Naive thymus-derived CD4-positive, alpha-beta T cell (primary cell): ENCODE data around the gene SETD2. TPM values are rescaled to one million over a fixed set of nuclear protein-coding genes. Genes with fewer than 3 reads are reported as not detected.
A peak's percentile ranks its signal among the peaks of the same experiment; 100 is the strongest.

Source experiments
- ATAC-seq: fragments of 150-1000 bp; cut with Tn5 transposase; 2 replicates; pipeline ENCODE4 v1.10.0; 2021; ENCODE audit warnings: mild to moderate bottlenecking, moderate library complexity
- CTCF ChIA-PET: fragments of 350-600 bp; sonication (Branson Sonifier 250); formaldehyde crosslinking; loops from one replicate; lab custom pipeline; 2021; ENCODE audit warnings: antibody characterized with exemption; lab: Charles Lee
- POLR2A ChIA-PET: fragments of 350-600 bp; sonication (Branson Sonifier 250); formaldehyde crosslinking; loops from one replicate; lab custom pipeline; 2021; ENCODE audit warnings: antibody characterized with exemption, inconsistent platforms; lab: Charles Lee
- DNase-seq, 9 donors: peaks; one replicate each; pipeline versions ENCODE4 v3.0.0 to v3.0.0-alpha.2; 2020 to 2022; ENCODE audit warnings: mixed read lengths in 1 of 9
- H3K27ac ChIP-seq: one replicate; pipeline ENCODE4 v1.7.0; 2013; ENCODE audit warnings: mild to moderate bottlenecking, low read depth, low read length, moderate library complexity
- H3K27me3 ChIP-seq, 2 donors: one replicate each; pipeline ENCODE4 v1.7.0; 2013; ENCODE audit warnings: low read length in 2 of 2, mild to moderate bottlenecking in 2 of 2, moderate library complexity in 2 of 2; ENCODE audit not compliant: control insufficient read depth in 2 of 2, insufficient read depth in 2 of 2
- H3K36me3 ChIP-seq, 3 experiments: 1 replicate in 2 of 3; 2 replicates in 1 of 3; pipeline ENCODE4 v1.7.0; 2013; ENCODE audit warnings: low read length in 3 of 3, mild to moderate bottlenecking in 3 of 3, moderate library complexity in 1 of 3; ENCODE audit not compliant: insufficient read depth in 3 of 3, control insufficient read depth in 2 of 3
- H3K4me1 ChIP-seq, 2 donors: one replicate each; pipeline ENCODE4 v1.7.0; 2013; ENCODE audit warnings: low read length in 2 of 2, mild to moderate bottlenecking in 2 of 2, moderate library complexity in 1 of 2; ENCODE audit not compliant: control insufficient read depth in 2 of 2, insufficient read depth in 2 of 2
- H3K4me3 ChIP-seq: 2 replicates; pipeline ENCODE4 v1.7.0; 2013; ENCODE audit warnings: mild to moderate bottlenecking, low read length
- H3K9me3 ChIP-seq, 3 experiments: 1 replicate in 2 of 3; 2 replicates in 1 of 3; pipeline ENCODE4 v1.7.0; 2013; ENCODE audit warnings: low read length in 3 of 3; ENCODE audit not compliant: control insufficient read depth in 2 of 3
- H3K27ac Mint-ChIP-seq, 9 donors: one replicate each; pipeline ENCODE4 v1.8.0; 2020 to 2022; ENCODE audit warnings: mixed read lengths in 9 of 9, mild to moderate bottlenecking in 8 of 9, moderate library complexity in 5 of 9, inconsistent platforms in 2 of 9
- H3K27me3 Mint-ChIP-seq, 5 donors: one replicate each; pipeline ENCODE4 v1.8.0; 2021 to 2022; ENCODE audit warnings: mixed read lengths in 5 of 5, mild to moderate bottlenecking in 1 of 5
- H3K36me3 Mint-ChIP-seq, 5 donors: one replicate each; pipeline ENCODE4 v1.8.0; 2020 to 2022; ENCODE audit warnings: mixed read lengths in 5 of 5, mild to moderate bottlenecking in 3 of 5, inconsistent platforms in 1 of 5
- H3K4me1 Mint-ChIP-seq, 7 donors: one replicate each; pipeline ENCODE4 v1.8.0; 2020 to 2022; ENCODE audit warnings: mixed read lengths in 7 of 7, mild to moderate bottlenecking in 3 of 7, inconsistent platforms in 1 of 7
- H3K4me3 Mint-ChIP-seq, 10 donors: one replicate each; pipeline ENCODE4 v1.8.0; 2020 to 2022; ENCODE audit warnings: mild to moderate bottlenecking in 10 of 10, mixed read lengths in 10 of 10, moderate library complexity in 6 of 10, inconsistent platforms in 2 of 10
- H3K9me3 Mint-ChIP-seq, 11 donors: one replicate each; pipeline ENCODE4 v1.8.0; 2020 to 2022; ENCODE audit warnings: mixed read lengths in 11 of 11, mild to moderate bottlenecking in 4 of 11, inconsistent platforms in 1 of 11, moderate library complexity in 1 of 11
- intact Hi-C, 2 donors: fragments of 100-400 bp; cut with micrococcal nuclease; formaldehyde crosslinking; loops; one replicate each; pipeline ENCODE4 v1.15.1; 2023
- polyA plus RNA-seq, 2 donors: library from polyadenylated mRNA; unstranded; fragments of 300-500 nt; fragmentation: Illumina TruSeq; gene quantifications; one replicate each; pipeline ENCODE4 v1.2.3, GENCODE V29; 2021
- total RNA-seq, 6 experiments: library from RNA in 5 of 6; stranded (reverse) in 5 of 6; gene quantifications; 1 replicate in 5 of 6; 2 replicates in 1 of 6; pipeline ENCODE4 v1.2.3 and lab custom pipeline; 2021 to 2026

SETD2 gene
- total and polyA plus RNA-seq, 7 experiments from 2014 or later, result 11.0 to 77.3 (median 70.0) TPM

DNA sequence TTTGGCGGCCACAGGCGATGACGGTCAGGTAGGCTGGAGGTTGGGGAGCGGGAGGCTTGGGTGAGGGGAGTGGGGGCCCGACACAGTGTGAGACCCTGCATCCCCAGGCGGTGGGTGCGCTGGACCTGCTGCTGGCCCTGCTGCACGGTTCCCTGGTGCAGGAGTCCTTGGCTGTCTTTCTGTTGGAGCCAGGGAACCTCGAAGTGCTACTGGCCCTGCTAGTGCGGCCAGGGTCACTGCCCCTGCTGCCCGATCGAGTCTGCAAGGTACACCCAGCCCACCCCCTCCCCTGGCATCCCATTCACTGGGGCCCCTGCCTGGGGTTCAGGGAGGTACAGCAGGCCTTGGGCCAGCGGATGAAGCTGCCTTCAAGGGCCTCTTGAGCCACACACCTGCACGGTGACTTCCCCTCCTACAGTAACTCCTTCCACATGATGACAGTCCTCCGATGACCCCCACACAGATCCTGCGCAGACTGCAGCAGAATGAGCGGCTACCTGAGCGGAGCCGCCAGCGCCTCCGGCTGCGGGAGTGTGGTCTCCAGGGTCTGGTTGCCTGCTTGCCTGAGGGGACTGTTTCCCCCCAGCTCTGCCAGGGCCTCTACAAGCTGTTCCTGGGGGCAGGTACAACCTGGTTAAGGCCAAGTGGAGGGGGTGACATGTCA, 164.9 kb downstream of the SETD2 start:
- no peak overlapping the region for H3K27ac ChIP-seq
- H3K4me3 ChIP-seq, result no peak overlapping the region
- intact Hi-C loops, result loop anchor here (1.0 to 2.0 kb wide), 10 partner anchors 12 to 325 kb away; partner anchors contain the start of gene NBEAL2 (in 2 of the 2)
- ChIA-PET CTCF (interaction anchor here (0.5 to 2.5 kb wide), 10 partner anchors 12 to 293 kb away, joined by 3 to 15 read pairs (median 4); partner anchors contain the start of gene NBEAL2), POLR2A (no interaction called here)
- Mint-ChIP-seq H3K36me3 (peaks cover 0 to 19% (median 0%) of the 10 kb centered on the region in 5 donors), H3K27ac (peak overlapping the region in 2 of 9 donors; percentile 41 to 47), H3K4me3 (no peak overlapping the region), H3K4me1 (peaks cover 7 to 18% (median 11%) of the 10 kb centered on the region in 7 donors), H3K27me3 (no peaks in the 10 kb centered on the region), H3K9me3 (no peaks in the 10 kb centered on the region)
- peaks cover 0 to 10% of the 10 kb centered on the region in 2 donors for H3K4me1 ChIP-seq
- DNase-seq, result no peak
- H3K36me3 ChIP-seq, result peaks cover 7 to 58% (median 22%) of the 10 kb centered on the region in 3 experiments
- no peaks in the 10 kb centered on the region for H3K27me3 ChIP-seq
- no peak for ATAC-seq
- H3K9me3 ChIP-seq, result no peaks in the 10 kb centered on the region

DNA sequence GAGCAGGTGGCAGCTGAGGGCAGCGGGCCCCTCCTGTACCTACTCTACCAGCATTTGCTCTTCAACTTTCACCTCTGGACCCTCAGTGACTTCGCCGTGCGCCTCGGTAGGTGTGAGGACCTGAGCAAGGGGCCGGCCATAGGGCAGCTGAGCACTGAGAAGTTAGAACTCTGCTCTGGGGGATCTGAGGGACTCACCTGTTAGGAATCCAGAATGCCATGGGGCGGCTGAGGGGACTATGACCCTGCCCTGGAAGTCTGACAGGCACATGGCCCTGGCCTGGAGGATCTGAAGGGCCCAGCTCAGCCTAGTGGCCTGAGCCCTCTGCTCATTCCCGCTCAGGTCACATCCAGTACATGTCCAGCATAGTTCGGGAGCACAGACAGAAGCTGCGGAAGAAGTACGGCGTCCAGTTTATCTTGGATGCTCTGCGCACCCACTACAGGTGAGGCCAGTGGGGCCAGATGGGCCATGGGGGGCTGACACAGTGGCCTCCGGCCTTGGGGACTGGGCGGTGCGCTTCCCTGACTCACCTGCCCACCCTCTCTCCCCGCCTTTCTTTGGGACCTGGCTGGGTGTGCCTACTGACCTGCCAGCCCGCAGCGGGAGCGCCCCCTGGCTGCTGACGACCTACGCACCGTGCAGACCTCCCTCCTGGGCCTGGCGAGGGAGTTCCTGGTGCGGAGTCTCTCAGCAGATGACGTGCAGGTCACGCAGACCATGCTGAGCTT, 165.6 kb downstream of the SETD2 start:
- peak; percentile 53 to 84 (median 69) for DNase-seq
- Mint-ChIP-seq H3K4me3 (no peak overlapping the region), H3K27me3 (no peaks in the 10 kb centered on the region), H3K36me3 (peaks cover 0 to 15% (median 0%) of the 10 kb centered on the region in 5 donors), H3K9me3 (no peaks in the 10 kb centered on the region), H3K4me1 (peaks cover 7 to 18% (median 11%) of the 10 kb centered on the region in 7 donors), H3K27ac (peak overlapping the region in 5 of 9 donors; percentile 41 to 79 (median 55))
- no peaks in the 10 kb centered on the region for H3K27me3 ChIP-seq
- ChIA-PET POLR2A (interaction anchor here (1.3 kb wide), 2 partner anchors 17 to 19 kb away, joined by 4 read pairs; partner anchors contain the start of gene NBEAL2), CTCF (interaction anchor here (0.5 to 2.5 kb wide), 14 partner anchors 11 to 454 kb away, joined by 3 to 15 read pairs (median 3); partner anchors contain the start of gene NBEAL2)
- no peak overlapping the region for H3K27ac ChIP-seq
- H3K9me3 ChIP-seq, result no peaks in the 10 kb centered on the region
- ATAC-seq, result peak; percentile 85
- H3K36me3 ChIP-seq, result peaks cover 7 to 54% (median 15%) of the 10 kb centered on the region in 3 experiments
- peaks cover 0 to 10% of the 10 kb centered on the region in 2 donors for H3K4me1 ChIP-seq
- intact Hi-C loops, result loop anchor here (1.0 to 2.0 kb wide), 10 partner anchors 11 to 326 kb away; partner anchors contain the start of gene NBEAL2 (in 2 of the 2)
- no peak overlapping the region for H3K4me3 ChIP-seq

DNA sequence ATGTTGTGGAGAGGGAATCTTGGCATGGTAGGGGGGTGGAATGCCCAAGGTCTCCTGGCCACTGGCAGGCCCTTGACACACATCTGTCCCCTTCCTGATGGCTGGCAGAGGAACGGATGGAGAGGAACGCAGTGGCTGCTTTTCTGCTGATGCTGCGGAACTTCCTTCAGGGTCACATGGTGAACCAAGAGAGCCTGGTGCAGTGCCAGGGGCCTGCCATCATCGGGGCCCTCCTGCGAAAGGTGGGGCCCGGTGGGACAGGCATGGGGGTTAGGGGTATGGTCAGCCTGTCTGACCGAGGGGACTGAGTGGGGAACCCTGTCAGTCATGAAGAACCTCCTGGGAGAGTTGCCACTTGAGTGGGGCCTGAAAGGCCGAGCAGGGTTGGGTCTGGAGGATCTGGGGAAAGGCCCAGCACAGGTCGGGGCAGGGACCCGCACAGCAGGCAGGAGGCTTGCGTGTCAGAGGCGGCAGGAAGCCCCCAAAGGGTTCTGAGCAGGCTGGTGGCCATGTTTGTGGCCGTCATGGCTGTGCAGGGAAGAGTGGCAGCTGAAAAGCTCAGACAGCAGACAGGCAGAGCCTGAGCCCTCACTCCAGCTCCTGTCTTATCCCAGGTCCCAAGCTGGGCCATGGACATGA, 166.3 kb downstream of the SETD2 start:
- H3K36me3 Mint-ChIP-seq, result peaks cover 0 to 15% (median 0%) of the 10 kb centered on the region in 5 donors
- peaks cover 0 to 10% of the 10 kb centered on the region in 2 donors for H3K4me1 ChIP-seq
- DNase-seq, result no peak
- H3K36me3 ChIP-seq, result peaks cover 7 to 47% (median 8%) of the 10 kb centered on the region in 3 experiments
- H3K9me3 ChIP-seq, result no peaks in the 10 kb centered on the region
- ChIA-PET POLR2A (interaction anchor here (1.3 kb wide), 2 partner anchors 16 to 18 kb away, joined by 4 read pairs; partner anchors contain the start of gene NBEAL2), CTCF (interaction anchor here (0.6 to 2.5 kb wide), 12 partner anchors 10 to 455 kb away, joined by 3 to 15 read pairs (median 4); partner anchors contain the start of gene NBEAL2)
- no peak for ATAC-seq
- H3K27me3 Mint-ChIP-seq, result no peaks in the 10 kb centered on the region
- H3K27ac ChIP-seq, result no peak overlapping the region
- H3K4me1 Mint-ChIP-seq, result peaks cover 7 to 18% (median 11%) of the 10 kb centered on the region in 7 donors
- H3K27ac Mint-ChIP-seq, result peak overlapping the region in 2 of 9 donors; percentile 4 to 79
- no peak overlapping the region for H3K4me3 ChIP-seq
- H3K4me3 Mint-ChIP-seq, result no peak overlapping the region
- no peaks in the 10 kb centered on the region for H3K27me3 ChIP-seq
- intact Hi-C loops, result loop anchor here (1.0 to 2.0 kb wide), 10 partner anchors 10 to 327 kb away; partner anchors contain the start of gene NBEAL2 (in 2 of the 2)
- H3K9me3 Mint-ChIP-seq, result no peaks in the 10 kb centered on the region

DNA sequence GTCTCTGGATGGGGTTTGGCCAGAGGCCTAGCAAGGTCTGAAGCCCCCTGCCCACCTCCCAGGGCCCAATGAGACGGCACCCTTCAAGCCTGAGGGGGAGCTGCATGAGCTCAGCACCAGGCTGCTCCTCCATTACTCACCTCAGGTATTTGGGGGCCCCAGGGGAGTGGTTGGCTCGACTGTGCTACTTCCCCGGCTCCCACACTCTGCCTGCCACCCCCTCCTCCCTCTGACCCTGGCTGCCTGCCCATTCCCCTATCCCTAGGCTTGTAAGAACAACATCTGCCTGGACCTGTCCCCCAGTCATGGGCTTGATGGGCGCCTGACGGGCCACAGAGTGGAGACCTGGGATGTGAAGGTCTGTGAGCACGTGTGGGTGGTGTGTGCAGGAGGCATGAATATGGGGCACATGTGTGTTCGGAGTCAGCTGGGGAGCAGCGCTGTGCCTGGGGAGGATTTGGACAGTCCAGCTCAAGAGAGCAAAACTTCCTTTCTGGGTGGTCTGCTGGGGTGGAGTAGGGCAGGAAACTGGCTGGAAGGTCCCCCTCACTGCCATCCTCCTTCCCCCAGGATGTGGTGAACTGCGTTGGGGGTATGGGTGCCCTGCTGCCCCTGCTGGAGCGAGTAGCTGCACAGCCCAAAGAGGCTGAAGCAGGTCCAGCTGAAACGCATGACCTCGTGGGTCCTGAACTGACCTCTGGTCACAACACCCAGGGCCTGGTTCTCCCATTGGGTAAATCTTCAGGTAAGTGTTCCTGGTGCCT, 167.0 kb downstream of the SETD2 start:
- Histone ChIP-seq H3K4me3 (no peak overlapping the region), H3K9me3 (no peaks in the 10 kb centered on the region), H3K27ac (no peak overlapping the region), H3K4me1 (peaks cover 0 to 10% of the 10 kb centered on the region in 2 donors), H3K36me3 (peaks cover 7 to 40% (median 7%) of the 10 kb centered on the region in 3 experiments), H3K27me3 (no peaks in the 10 kb centered on the region)
- no peak for DNase-seq
- peaks cover 7 to 21% (median 11%) of the 10 kb centered on the region in 7 donors for H3K4me1 Mint-ChIP-seq
- intact Hi-C loops, result no loop called here
- no peaks in the 10 kb centered on the region for H3K9me3 Mint-ChIP-seq
- ATAC-seq, result no peak
- H3K27ac Mint-ChIP-seq, result peak overlapping the region in 2 of 9 donors; percentile 4 to 50
- H3K27me3 Mint-ChIP-seq, result no peaks in the 10 kb centered on the region
- ChIA-PET CTCF (interaction anchor here (2.5 kb wide), 1 partner anchor 69 kb away, joined by 5 read pairs; no protein-coding TSS in a partner anchor), POLR2A (interaction anchor here (1.3 kb wide), 1 partner anchor 17 kb away, joined by 4 read pairs; the partner anchor contains the start of gene NBEAL2)
- no peak overlapping the region for H3K4me3 Mint-ChIP-seq
- H3K36me3 Mint-ChIP-seq, result peaks cover 0 to 13% (median 0%) of the 10 kb centered on the region in 5 donors

DNA sequence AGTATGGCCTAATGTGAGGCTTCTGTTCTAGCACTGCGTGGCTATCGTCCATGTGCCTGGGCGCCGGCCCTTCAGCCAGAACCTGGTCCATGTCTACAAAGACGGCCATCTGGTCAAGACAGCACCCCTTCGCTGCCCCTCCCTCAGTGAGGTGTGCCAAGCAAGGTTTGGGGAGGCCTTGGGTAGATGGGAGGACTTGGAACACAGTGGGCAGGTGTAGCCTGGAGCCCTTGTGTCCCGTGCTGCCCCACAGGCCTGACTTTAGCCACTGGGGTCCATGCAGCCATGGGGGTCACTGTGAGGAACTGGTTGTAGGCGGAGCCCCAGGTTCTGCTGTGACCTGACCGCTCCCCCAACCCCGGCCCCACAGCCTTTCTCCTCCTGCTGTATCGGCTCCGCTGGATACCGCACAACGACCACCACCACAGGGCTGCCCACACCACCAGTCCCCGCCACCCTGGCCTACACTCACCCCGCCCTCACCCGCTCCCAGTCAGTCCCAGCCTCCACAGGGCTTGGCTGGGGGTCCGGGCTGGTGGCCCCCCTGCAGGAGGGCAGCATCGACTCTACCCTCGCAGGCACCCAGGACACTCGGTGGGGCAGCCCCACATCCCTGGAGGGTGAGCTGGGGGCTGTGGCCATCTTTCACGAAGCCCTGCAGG, 167.9 kb downstream of the SETD2 start:
- no peak for DNase-seq
- Histone ChIP-seq H3K36me3 (peaks cover under 1 to 31% (median 7%) of the 10 kb centered on the region in 3 experiments), H3K4me3 (no peak overlapping the region), H3K27me3 (no peaks in the 10 kb centered on the region), H3K27ac (no peak overlapping the region), H3K9me3 (no peaks in the 10 kb centered on the region), H3K4me1 (peaks cover 0 to 10% of the 10 kb centered on the region in 2 donors)
- H3K4me1 Mint-ChIP-seq, result peaks cover 7 to 24% (median 11%) of the 10 kb centered on the region in 7 donors
- intact Hi-C loops, result no loop called here
- peaks cover 0 to 12% (median 0%) of the 10 kb centered on the region in 5 donors for H3K36me3 Mint-ChIP-seq
- ChIA-PET CTCF (interaction anchor here (2.3 kb wide), 1 partner anchor 72 kb away, joined by 6 read pairs; no protein-coding TSS in a partner anchor), POLR2A (no interaction called here)
- no peak overlapping the region for H3K27ac Mint-ChIP-seq
- no peaks in the 10 kb centered on the region for H3K27me3 Mint-ChIP-seq
- no peaks in the 10 kb centered on the region for H3K9me3 Mint-ChIP-seq
- no peak for ATAC-seq
- H3K4me3 Mint-ChIP-seq, result no peak overlapping the region
